AG09309 (cell line): ENCODE results near the gene MCUR1.
"Not testable (repeated sequence)": the region's sequence is repeated elsewhere in the genome, so short reads cannot be mapped to it uniquely, and the experiment has no call there.

Experiments
- DNase-seq: peaks from one replicate; pipeline ENCODE4 v3.0.0-alpha.2; 2010; ENCODE audit warnings: low read depth
- H3K4me3 ChIP-seq: 2 replicates; pipeline ENCODE4 v1.5.1; 2011; ENCODE audit warnings: mild to moderate bottlenecking, low read depth, low read length, moderate library complexity; ENCODE audit not compliant: control insufficient read depth
- CTCF ChIP-seq: IDR thresholded peaks from 2 replicates; pipeline ENCODE4 v1.5.1; 2011; ENCODE audit warnings: mild to moderate bottlenecking, low read depth, low read length, inconsistent platforms; ENCODE audit not compliant: insufficient read depth, control insufficient read depth; ENCODE audit errors: missing control alignments

The MCUR1 gene

GRCh38 chr6:13800615-13801014 lies 13.7 kb downstream of the MCUR1 start:
- TF ChIP-seq CTCF: no peak
- H3K4me3 ChIP-seq: no peak overlapping the region
- DNase-seq: no peak

GRCh38 chr6:13796781-13797180 lies 17.6 kb downstream of the MCUR1 start:
- H3K4me3 ChIP-seq: no peak overlapping the region
- no peak for DNase-seq

GRCh38 chr6:13795041-13795750 lies 19.2 kb downstream of the MCUR1 start:
- TF ChIP-seq CTCF: peak; percentile 89
- no peak for DNase-seq
- no peak overlapping the region for H3K4me3 ChIP-seq

More at GRCh38 chr6:13796781-13797180, 17.6 kb downstream of the MCUR1 start:
- TF ChIP-seq CTCF: no peak

- no peak for TF ChIP-seq CTCF
- no peak for DNase-seq
- H3K4me3 ChIP-seq: no peak overlapping the region
These were observed 20.2 kb downstream of the MCUR1 start for GRCh38 chr6:13794184-13794583.

- TF ChIP-seq CTCF: no peak
- no peak overlapping the region for H3K4me3 ChIP-seq
- no peak for DNase-seq
These were observed 24.6 kb downstream of the MCUR1 start for GRCh38 chr6:13789746-13790145.

- no peak overlapping the region for H3K4me3 ChIP-seq
- DNase-seq: no peak
- no peak for TF ChIP-seq CTCF
These were observed 25.5 kb downstream of the MCUR1 start for GRCh38 chr6:13788820-13789219.

- DNase-seq: no peak
- no peak overlapping the region for H3K4me3 ChIP-seq
- TF ChIP-seq CTCF: no peak
These were observed 27.2 kb downstream of the MCUR1 start for GRCh38 chr6:13787137-13787536.

GRCh38 chr6:13780162-13780561 lies 34.2 kb downstream of the MCUR1 start:
- H3K4me3 ChIP-seq, DNase-seq: not testable (repeated sequence)
